ENCODE data around the gene METRNL. TPM values are rescaled to one million over a fixed set of nuclear protein-coding genes. Genes with fewer than 3 reads are reported as not detected.

The METRNL gene
- total and polyA plus RNA-seq, 8 donors: 11.1 to 28.3 (median 18.0) TPM

DNA sequence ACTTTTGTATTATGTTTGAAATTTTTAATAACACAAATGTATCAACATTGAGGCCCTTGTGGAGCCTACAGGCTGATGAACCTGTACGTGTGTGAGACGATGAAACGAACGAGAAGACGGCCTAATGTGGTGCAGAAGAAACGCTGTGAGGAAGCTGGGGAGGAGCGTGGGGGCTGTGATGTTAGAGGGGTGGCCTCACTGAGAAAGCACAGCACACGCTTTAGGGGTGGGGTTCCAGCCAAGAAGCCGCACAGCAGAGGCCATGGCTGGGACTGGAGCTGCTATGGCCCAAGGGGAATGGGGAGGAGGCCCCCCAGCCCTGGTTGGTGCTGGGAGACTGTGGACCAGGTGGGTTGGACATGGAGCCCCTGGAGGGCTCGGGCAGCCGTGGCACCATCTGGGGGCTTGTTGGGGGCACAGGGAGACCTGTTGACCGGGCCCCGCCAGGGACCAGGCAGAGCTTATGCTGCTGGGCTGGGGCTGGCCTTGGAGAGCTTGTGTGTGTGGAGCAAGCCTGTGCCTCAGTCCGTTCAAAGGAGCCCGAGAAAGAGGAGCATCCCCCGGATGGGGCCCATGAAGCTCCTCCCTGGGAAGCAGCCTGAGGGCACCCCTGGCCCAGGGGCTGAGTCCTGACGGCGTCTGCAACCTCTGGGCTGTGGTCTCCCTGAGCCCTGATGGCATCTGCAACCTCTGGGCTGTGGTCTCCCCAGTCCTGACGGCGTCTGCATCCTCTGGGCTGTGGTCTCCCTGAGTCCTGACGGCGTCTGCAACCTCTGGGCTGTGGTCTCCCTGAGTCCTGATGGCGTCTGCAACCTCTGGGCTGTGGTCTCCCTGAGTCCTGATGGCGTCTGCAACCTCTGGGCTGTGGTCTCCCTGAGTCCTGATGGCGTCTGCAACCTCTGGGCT lies 44.7 kb downstream of the METRNL start:
- 69 to 78% methylated on average over 24 to 25 of the region's 25 CpGs for WGBS, 2 donors
- ATAC-seq (no peak), DNase-seq (peak in 1 of 6 donors; percentile 47), FAIRE-seq (no peak)
- Histone ChIP-seq H3K4me1 (no peaks in the 10 kb centered on the region), H3K4me3 (no peak overlapping the region), H3K27ac (no peak overlapping the region), H3K36me3 (no peaks in the 10 kb centered on the region), H3K9me3 (no peaks in the 10 kb centered on the region), H3K27me3 (peaks cover 0 to 3% (median 0%) of the 10 kb centered on the region in 4 donors)
- TF ChIP-seq CTCF (IDR thresholded peaks at IDR 0.05): no peak
- intact Hi-C loops (cut with DNase I): no loop called here

DNA sequence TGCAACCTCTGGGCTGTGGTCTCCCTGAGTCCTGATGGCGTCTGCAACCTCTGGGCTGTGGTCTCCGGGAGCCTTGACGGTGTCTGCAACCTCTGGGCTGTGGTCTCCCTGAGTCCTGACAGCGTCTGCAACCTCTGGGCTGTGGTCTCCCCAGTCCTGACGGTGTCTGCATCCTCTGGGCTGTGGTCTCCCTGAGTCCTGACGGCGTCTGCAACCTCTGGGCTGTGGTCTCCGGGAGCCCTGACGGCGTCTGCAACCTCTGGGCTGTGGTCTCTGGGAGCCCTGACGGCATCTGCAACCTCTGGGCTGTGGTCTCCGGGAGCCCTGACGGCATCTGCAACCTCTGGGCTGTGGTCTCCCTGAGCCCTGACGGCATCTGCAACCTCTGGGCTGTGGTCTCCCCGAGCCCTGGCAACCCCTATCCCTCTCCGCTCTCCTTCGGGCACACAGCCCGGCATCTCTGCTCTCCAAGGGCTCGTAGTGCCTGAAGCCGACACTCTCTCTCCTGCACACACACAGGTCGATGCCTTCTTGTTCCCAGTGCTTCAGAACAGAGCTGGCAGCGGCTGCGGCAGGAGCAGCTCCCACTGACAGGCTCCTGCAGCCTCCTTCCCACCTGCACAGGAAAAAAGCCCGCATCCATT lies 45.6 kb downstream of the METRNL start:
- peak in 1 of 6 donors; percentile 45 for DNase-seq
- FAIRE-seq: no peak
- intact Hi-C loops (cut with DNase I): no loop called here
- Histone ChIP-seq H3K36me3 (no peaks in the 10 kb centered on the region), H3K4me1 (no peaks in the 10 kb centered on the region), H3K27me3 (peaks cover 0 to 3% (median 0%) of the 10 kb centered on the region in 4 donors), H3K4me3 (no peak overlapping the region), H3K27ac (no peak overlapping the region), H3K9me3 (no peaks in the 10 kb centered on the region)
- WGBS, 2 donors: 59 to 76% methylated on average over 24 of the region's 24 CpGs
- no peak for TF ChIP-seq CTCF (IDR thresholded peaks at IDR 0.05)
- ATAC-seq: no peak

DNA sequence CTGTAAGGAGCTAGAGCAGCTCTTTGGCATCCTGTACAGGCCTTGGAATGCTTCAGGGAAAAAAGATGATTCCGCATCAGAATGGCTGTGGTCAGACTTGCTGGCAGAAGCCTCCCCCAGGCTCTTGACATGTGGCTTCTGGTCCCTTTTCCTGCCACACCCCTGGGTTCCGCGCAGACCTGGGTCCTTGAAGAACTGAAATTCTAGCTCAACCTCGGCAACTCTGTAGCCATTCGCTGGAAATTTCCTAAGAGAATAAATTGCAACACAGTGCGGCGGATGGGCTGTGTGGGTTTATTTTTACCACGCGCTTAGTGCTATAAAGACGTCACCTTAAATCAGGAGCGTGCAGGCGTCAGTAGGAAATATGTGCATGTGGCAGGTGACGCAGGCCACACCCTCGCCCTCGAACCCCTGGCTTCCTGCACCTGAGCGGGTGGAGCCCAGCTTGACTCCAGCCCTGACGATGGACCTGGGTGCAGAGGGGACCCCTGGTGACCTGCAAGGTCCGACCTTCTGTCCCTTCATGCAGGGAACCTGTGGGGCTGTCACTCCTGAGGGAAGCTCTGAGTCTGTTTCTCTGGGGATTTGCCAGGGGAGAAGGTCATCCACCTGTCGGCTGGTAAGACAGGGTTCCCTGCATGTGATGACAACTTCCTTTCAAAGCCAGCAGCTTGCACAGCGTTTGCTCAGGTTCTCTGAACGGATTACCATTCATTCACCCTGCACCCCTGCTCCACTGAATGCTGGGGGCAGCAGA lies 46.3 kb downstream of the METRNL start:
- FAIRE-seq (no peak), ATAC-seq (peak in 2 of 4 donors; percentile 48 to 71), DNase-seq (peak in 1 of 6 donors; percentile 31)
- H3K27me3 ChIP-seq: peaks cover 0 to 3% (median 0%) of the 10 kb centered on the region in 4 donors
- H3K36me3 ChIP-seq: no peaks in the 10 kb centered on the region
- no peaks in the 10 kb centered on the region for H3K9me3 ChIP-seq
- TF ChIP-seq CTCF (IDR thresholded peaks at IDR 0.05): no peak
- 58 to 70% methylated on average over 21 of the region's 21 CpGs for WGBS, 2 donors
- intact Hi-C loops (cut with DNase I): no loop called here
- no peak overlapping the region for H3K4me3 ChIP-seq
- no peak overlapping the region for H3K27ac ChIP-seq
- H3K4me1 ChIP-seq: no peaks in the 10 kb centered on the region

DNA sequence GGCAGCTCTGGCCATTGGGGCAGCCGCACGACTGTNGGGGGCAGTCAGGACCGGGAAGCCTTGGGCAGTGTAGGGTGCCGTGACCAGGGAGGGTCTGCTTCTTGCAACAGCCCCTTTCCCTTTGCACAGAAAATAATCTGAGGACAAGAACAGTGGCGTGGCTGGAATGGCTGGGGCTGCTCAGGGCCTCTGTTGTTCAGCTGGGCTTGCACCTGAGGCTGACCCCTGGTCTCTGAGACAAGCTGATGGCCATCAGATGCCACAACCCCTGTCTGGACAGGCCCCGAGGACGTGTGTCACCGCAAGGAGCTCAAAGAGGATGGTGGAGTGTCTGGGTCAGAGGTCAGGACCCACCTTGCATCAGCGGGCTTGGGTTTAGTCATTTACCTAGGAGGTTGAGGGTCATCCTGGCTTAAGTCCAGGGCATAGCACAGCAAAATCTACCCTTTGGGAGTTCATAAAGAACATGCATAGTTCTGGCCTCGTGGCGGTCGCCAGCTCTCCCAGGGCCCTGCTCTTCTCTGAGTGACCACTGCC lies 46.9 kb downstream of the METRNL start:
- Histone ChIP-seq H3K4me1 (no peaks in the 10 kb centered on the region), H3K27me3 (peaks cover 0 to 3% (median 0%) of the 10 kb centered on the region in 4 donors), H3K4me3 (no peak overlapping the region), H3K36me3 (no peaks in the 10 kb centered on the region), H3K9me3 (no peaks in the 10 kb centered on the region), H3K27ac (no peak overlapping the region)
- WGBS, 2 donors: 70 to 76% methylated on average over 12 of the region's 12 CpGs
- ATAC-seq (no peak), DNase-seq (peak in 1 of 6 donors; percentile 44), FAIRE-seq (no peak)
- intact Hi-C loops (cut with DNase I): no loop called here
- TF ChIP-seq CTCF (IDR thresholded peaks at IDR 0.05): no peak

Measured in pancreas (tissue), 10 donors.